GM12878 (cell line): ENCODE data around the gene TMEM176B. TPM values are rescaled to one million over a fixed set of nuclear protein-coding genes. Genes with fewer than 3 reads are reported as not detected.

Source experiments
- ATAC-seq: fragments of 200-7000 bp; cut with Tn5 transposase; 3 replicates; pipeline ENCODE4 v1.9.1; 2020; ENCODE audit warnings: mild to moderate bottlenecking, moderate library complexity
- BruUV-seq: library from RNA; stranded (reverse); fragments of 400-500 nt; replicated peaks from 2 replicates; lab custom pipeline; 2021; lab: Mats Ljungman, UMichigan
- CTCF ChIA-PET: fragments of 300-600 bp; sonication (Branson Sonifier 250); formaldehyde crosslinking; extraction: SDS; loops from one replicate; lab custom pipeline; 2021; ENCODE audit warnings: inconsistent platforms; lab: Yijun Ruan, JAX
- POLR2A ChIA-PET: fragments of 350-600 bp; formaldehyde crosslinking; extraction: SDS; loops from one replicate; lab custom pipeline; 2021; ENCODE audit warnings: inconsistent platforms; lab: Charles Lee
- RAD21 ChIA-PET: fragments of 300-600 bp; sonication (Branson Sonifier 250); formaldehyde crosslinking; loops from one replicate; lab custom pipeline; 2023; ENCODE audit warnings: antibody characterized with exemption; ENCODE audit not compliant: unreplicated experiment; lab: Charles Lee
- SMC1A ChIA-PET: fragments of 300-600 bp; sonication (Branson Sonifier 250); formaldehyde crosslinking; loops from one replicate; lab custom pipeline; 2023; ENCODE audit not compliant: unreplicated experiment, uncharacterized antibody; lab: Charles Lee
- DNase-seq: peaks from one replicate; pipeline ENCODE4 v3.0.0-alpha.2; 2011; ENCODE audit warnings: low read depth, low spot score
- FAIRE-seq: peaks from 3 replicates; lab custom pipeline; 2011; peaks lifted over from hg19 to GRCh38; lab: Jason Lieb, UNC
- H2AFZ ChIP-seq: 2 replicates; pipeline ENCODE4 v1.6.0; 2011; ENCODE audit warnings: low read depth, low read length, control low read depth; ENCODE audit not compliant: control insufficient read depth
- H3K27ac ChIP-seq: 2 replicates; pipeline ENCODE4 v1.5.1; 2011; ENCODE audit warnings: control low read depth; ENCODE audit not compliant: control insufficient read depth, insufficient read depth
- H3K27me3 ChIP-seq, 2 experiments: replicated peaks in 1 of 2; 2 replicates each; pipeline versions ENCODE4 v1.6.0 to v1.6.1; 2011; ENCODE audit warnings: low read length in 1 of 2; ENCODE audit not compliant: control insufficient read depth in 2 of 2, insufficient read depth in 2 of 2
- H3K36me3 ChIP-seq, 2 experiments: 2 replicates each; pipeline ENCODE4 v1.5.1; 2011; ENCODE audit warnings: low read length in 1 of 2; ENCODE audit not compliant: control insufficient read depth in 2 of 2, insufficient read depth in 2 of 2
- H3K4me1 ChIP-seq: 2 replicates; pipeline ENCODE4 v1.6.1; 2011; ENCODE audit warnings: mild to moderate bottlenecking, low read length, moderate library complexity, mixed read lengths; ENCODE audit not compliant: control insufficient read depth, insufficient read depth
- H3K4me2 ChIP-seq: 2 replicates; pipeline ENCODE4 v1.6.0; 2011; ENCODE audit warnings: control low read depth; ENCODE audit not compliant: control insufficient read depth, insufficient read depth
- H3K4me3 ChIP-seq: fragments of 200-600 bp; sonication (generic); 2 replicates; pipeline ENCODE4 v1.5.1; 2016
- H3K79me2 ChIP-seq: 2 replicates; pipeline ENCODE4 v1.6.0; 2011; ENCODE audit warnings: low read length; ENCODE audit not compliant: control insufficient read depth, insufficient read depth
- H3K9ac ChIP-seq: 2 replicates; pipeline ENCODE4 v1.8.0; 2011; ENCODE audit warnings: low read length, control low read depth, mixed read lengths; ENCODE audit not compliant: control insufficient read depth, insufficient read depth
- H3K9me3 ChIP-seq: replicated peaks from 3 replicates; pipeline ENCODE4 v1.5.1; 2011; ENCODE audit warnings: mild to moderate bottlenecking, low read length; ENCODE audit not compliant: control insufficient read depth, insufficient read depth
- H4K20me1 ChIP-seq: 2 replicates; pipeline ENCODE4 v1.6.0; 2011; ENCODE audit not compliant: control insufficient read depth, insufficient read depth
- BCL11A ChIP-seq: IDR thresholded peaks from 2 replicates; pipeline ENCODE4 v1.6.1; 2011; ENCODE audit warnings: low read depth, low read length
- CBFB ChIP-seq: IDR thresholded peaks from 2 replicates; pipeline ENCODE4 v1.6.1; 2016; ENCODE audit warnings: antibody characterized with exemption, low read depth
- EZH2 ChIP-seq: IDR thresholded peaks from 2 replicates; pipeline ENCODE4 v1.6.1; 2012; ENCODE audit warnings: low read depth, mild to moderate bottlenecking, control low read depth, inconsistent platforms, low read length, borderline replicate concordance; ENCODE audit not compliant: control insufficient read depth
- FOXM1 ChIP-seq: IDR thresholded peaks from 2 replicates; pipeline ENCODE4 v1.6.1; 2012; ENCODE audit warnings: low read depth, mild to moderate bottlenecking, inconsistent platforms, low read length, moderate library complexity
- PAX8 ChIP-seq: fragments of 450-650 bp; IDR thresholded peaks from 2 replicates; pipeline ENCODE4 v1.6.1; 2017; ENCODE audit warnings: mild to moderate bottlenecking, moderate library complexity
- SPI1 ChIP-seq: IDR thresholded peaks from 2 replicates; pipeline ENCODE4 v1.6.1; 2011; ENCODE audit warnings: low read depth, mild to moderate bottlenecking, low read length, moderate library complexity, borderline replicate concordance; ENCODE audit not compliant: insufficient read depth
- SREBF1 ChIP-seq: IDR thresholded peaks from 2 replicates; pipeline ENCODE4 v1.6.1; 2012; ENCODE audit warnings: mild to moderate bottlenecking, low read length
- WGBS: methylation state at CpG from one replicate; pipeline ENCODE4 v1.1.6; 2016; ENCODE audit warnings: low lambda C conversion rate; ENCODE audit not compliant: insufficient replicate concordance, insufficient coverage; ENCODE audit errors: missing lambda C conversion rate; 5-methylcytosine and 5-hydroxymethylcytosine counted together
- in situ Hi-C: fragments of 300-500 bp; cut with MboI; formaldehyde crosslinking; loops from 9 replicates; pipeline ENCODE4 v1.14.3; 2018; ENCODE audit warnings: mixed read lengths
- intact Hi-C: fragments of 100-400 bp; cut with micrococcal nuclease; formaldehyde crosslinking; loops from one replicate; pipeline ENCODE4 v1.14.2; 2022; ENCODE audit not compliant: unreplicated experiment
- polyA plus RNA-seq, 11 experiments: library from polyadenylated mRNA; depleted of rRNA in 4 of 11; unstranded in 6 of 11; stranded (reverse) in 5 of 11; fragments of >200 nt; fragmentation: Nextera tagmentation in 4 of 11; fragmentation: Illumina TruSeq in 1 of 11; extraction: Ambion mirVana in 4 of 11; extraction: Trizol in 1 of 11; gene quantifications; 1 replicate in 1 of 11; 2 replicates in 10 of 11; pipeline versions ENCODE4 v1.2.1 to v1.2.3, GENCODE V29; 2011 to 2016; ENCODE audit warnings: inconsistent platforms in 2 of 11, missing spikeins in 2 of 11, low read depth in 1 of 11
- total RNA-seq, 4 experiments: library from RNA; depleted of rRNA in 3 of 4; stranded (reverse); fragments of >200 nt in 3 of 4; fragmentation: Illumina TruSeq in 1 of 4; extraction: Trizol in 1 of 4; gene quantifications; 2 replicates each; pipeline versions ENCODE4 v1.2.1 to v1.2.3, GENCODE V29; 2013 to 2021
- TF ChIP-seq, protein P1 (sequence below): fragments of 450-650 bp; IDR thresholded peaks from 2 replicates; pipeline ENCODE4 v1.6.1; 2017; ENCODE audit warnings: low read depth, mild to moderate bottlenecking, moderate library complexity
- TF ChIP-seq, protein P2 (sequence below): IDR thresholded peaks from 2 replicates; pipeline ENCODE4 v1.6.1; 2011; ENCODE audit warnings: low read depth, low read length, improper control_type of control experiment, borderline replicate concordance

The TMEM176B gene
- total and polyA plus RNA-seq, 10 of the 15 experiments (the other 5 are each of a cell fraction or from before 2014, with no cell fraction given) = 0.05 to 0.40 (median 0.20) TPM; not detected in 4

DNA sequence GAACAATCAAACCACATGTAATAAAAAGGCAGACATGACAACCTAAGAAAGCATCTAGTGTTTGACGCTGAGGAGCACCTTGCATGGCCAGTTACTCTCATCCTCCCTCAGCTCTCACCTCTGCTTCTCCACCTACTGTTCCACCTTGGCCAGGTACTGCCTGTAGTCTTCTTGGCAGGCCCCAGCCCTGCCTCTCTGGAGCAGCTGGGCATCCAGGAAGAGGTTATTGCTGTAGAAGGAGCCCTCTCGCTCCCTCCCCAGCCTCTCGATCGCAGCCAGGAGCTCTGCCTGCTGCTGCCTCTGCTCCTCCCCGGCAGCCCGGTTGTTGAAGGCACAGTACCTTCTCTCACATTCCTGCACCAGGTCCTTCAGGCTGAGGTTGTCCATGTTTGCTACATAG lies 53.2 kb downstream of the TMEM176B start (continued):
- TF ChIP-seq, protein P1, sequence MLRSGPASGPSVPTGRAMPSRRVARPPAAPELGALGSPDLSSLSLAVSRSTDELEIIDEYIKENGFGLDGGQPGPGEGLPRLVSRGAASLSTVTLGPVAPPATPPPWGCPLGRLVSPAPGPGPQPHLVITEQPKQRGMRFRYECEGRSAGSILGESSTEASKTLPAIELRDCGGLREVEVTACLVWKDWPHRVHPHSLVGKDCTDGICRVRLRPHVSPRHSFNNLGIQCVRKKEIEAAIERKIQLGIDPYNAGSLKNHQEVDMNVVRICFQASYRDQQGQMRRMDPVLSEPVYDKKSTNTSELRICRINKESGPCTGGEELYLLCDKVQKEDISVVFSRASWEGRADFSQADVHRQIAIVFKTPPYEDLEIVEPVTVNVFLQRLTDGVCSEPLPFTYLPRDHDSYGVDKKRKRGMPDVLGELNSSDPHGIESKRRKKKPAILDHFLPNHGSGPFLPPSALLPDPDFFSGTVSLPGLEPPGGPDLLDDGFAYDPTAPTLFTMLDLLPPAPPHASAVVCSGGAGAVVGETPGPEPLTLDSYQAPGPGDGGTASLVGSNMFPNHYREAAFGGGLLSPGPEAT = no peak
- TF ChIP-seq PAX8 = no peak
- TF ChIP-seq SPI1 = no peak
- no peak for TF ChIP-seq CBFB
- TF ChIP-seq, protein P2, sequence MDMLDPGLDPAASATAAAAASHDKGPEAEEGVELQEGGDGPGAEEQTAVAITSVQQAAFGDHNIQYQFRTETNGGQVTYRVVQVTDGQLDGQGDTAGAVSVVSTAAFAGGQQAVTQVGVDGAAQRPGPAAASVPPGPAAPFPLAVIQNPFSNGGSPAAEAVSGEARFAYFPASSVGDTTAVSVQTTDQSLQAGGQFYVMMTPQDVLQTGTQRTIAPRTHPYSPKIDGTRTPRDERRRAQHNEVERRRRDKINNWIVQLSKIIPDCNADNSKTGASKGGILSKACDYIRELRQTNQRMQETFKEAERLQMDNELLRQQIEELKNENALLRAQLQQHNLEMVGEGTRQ = no peak
- no peak for TF ChIP-seq BCL11A
- no peak for TF ChIP-seq FOXM1

DNA sequence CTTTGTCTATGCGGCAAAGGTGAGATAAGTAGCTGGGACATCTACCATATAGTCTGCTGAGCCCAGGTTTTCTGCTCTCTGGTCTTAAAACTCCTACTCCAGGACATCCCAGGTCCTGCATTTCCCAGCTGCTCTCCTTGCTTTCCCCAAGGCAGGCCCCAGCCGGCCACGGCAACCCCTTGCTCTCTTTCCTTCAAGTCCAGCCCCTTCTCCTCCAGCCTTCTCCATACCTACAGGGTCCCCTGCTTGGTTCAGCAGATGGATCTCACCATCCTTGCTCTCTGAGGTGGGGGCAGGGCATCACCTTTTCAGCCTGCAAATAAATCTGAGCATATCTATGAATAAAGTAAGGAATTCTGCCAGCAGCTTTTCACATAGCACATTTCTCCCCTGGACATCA lies 54.3 kb downstream of the TMEM176B start:
- in situ Hi-C loops = no loop called here
- H2AFZ ChIP-seq = no peak overlapping the region
- CTCF ChIA-PET = interaction anchor here (1.3 kb wide), 1 partner anchor 9 kb away, joined by 3 read pairs; no protein-coding TSS in a partner anchor
- H3K79me2 ChIP-seq = peaks cover 4% of the 10 kb centered on the region; the same call in 1 of the 2 replicates
- FAIRE-seq = no peak
- no peak overlapping the region for H3K9ac ChIP-seq
- ATAC-seq = no peak
- POLR2A ChIA-PET = interaction anchor here (0.7 kb wide), 1 partner anchor 60 kb away, joined by 8 read pairs; the partner anchor contains the start of gene GIMAP2
- intact Hi-C loops = no loop called here
- TF ChIP-seq EZH2 = no peak
- no peak for TF ChIP-seq SREBF1
- WGBS = 77% methylated on average over 3 of the region's 3 CpGs
- no peak overlapping the region for H3K4me3 ChIP-seq
- SMC1A ChIA-PET = interaction anchor here (0.6 to 1.0 kb wide), 2 partner anchors 11 to 298 kb away, joined by 3 read pairs; no protein-coding TSS in a partner anchor
- no peak for DNase-seq
- H3K4me2 ChIP-seq = no peak overlapping the region
- H3K36me3 ChIP-seq = peaks cover 0 to 10% of the 10 kb centered on the region in 2 experiments; a peak in 2 of 4 replicates
- H3K27ac ChIP-seq = no peak overlapping the region
- no TSS peak for BruUV-seq
- H3K27me3 ChIP-seq = no peaks in the 10 kb centered on the region
- H4K20me1 ChIP-seq = no peaks in the 10 kb centered on the region; the same call in 1 of the 2 replicates
- H3K4me1 ChIP-seq = peaks cover 7% of the 10 kb centered on the region
- H3K9me3 ChIP-seq = no peaks in the 10 kb centered on the region
- RAD21 ChIA-PET = interaction anchor here (1.3 kb wide), 1 partner anchor 10 kb away, joined by 3 read pairs; no protein-coding TSS in a partner anchor
